IMR-90 (cell line): ENCODE measurements around the gene GMEB1.

Experiments used
- ELK1 ChIP-seq: fragments of 150-350 bp; IDR thresholded peaks from 2 replicates; pipeline ENCODE4 v1.6.1; 2016; ENCODE audit warnings: low read depth, mild to moderate bottlenecking, low read length, moderate library complexity, borderline replicate concordance
- NFE2L2 ChIP-seq: fragments of 150-350 bp; IDR thresholded peaks from 2 replicates; pipeline ENCODE4 v1.6.1; 2016; ENCODE audit warnings: low read depth, mild to moderate bottlenecking, low read length
- TF ChIP-seq, protein P1 (sequence below): conservative IDR thresholded peaks from 2 replicates; pipeline ENCODE4 v1.5.1; 2012; ENCODE audit warnings: mild to moderate bottlenecking, low read depth, low read length, improper control_type of control experiment

DNA sequence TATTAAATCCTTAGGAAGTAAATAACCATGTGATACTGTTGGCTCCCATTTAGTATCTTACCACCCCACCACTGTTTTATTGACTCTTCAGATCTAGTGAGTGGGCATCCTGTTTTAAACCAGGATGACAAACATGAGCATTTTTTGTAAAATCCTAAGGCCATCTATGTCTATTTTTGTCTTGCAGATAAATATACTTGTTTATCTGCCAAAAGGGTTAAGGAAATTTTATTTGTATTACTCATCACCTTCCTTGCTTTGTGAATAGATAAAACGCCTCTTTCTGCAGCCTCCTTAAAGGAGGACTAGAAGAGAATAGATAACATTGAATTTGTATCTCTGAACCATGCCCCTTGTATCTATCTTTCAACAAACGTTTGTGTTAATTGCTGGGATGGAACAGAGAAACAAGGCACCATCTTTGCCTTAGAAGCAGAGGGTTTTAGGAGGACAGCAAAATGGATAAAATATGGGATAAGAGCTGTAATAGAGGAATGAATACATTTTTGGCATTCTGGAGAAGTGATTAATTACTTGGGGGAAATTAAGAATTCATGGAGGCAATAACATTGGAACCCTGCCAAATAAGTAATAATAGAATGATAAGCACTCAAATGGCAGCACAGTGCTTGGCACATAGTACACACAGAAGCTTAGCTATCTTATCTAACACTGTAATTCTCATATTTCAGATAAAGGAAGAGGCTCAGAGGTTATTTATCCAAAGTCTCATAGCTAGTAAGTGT, 82.9 kb downstream of the GMEB1 start:
- TF ChIP-seq, protein P1, sequence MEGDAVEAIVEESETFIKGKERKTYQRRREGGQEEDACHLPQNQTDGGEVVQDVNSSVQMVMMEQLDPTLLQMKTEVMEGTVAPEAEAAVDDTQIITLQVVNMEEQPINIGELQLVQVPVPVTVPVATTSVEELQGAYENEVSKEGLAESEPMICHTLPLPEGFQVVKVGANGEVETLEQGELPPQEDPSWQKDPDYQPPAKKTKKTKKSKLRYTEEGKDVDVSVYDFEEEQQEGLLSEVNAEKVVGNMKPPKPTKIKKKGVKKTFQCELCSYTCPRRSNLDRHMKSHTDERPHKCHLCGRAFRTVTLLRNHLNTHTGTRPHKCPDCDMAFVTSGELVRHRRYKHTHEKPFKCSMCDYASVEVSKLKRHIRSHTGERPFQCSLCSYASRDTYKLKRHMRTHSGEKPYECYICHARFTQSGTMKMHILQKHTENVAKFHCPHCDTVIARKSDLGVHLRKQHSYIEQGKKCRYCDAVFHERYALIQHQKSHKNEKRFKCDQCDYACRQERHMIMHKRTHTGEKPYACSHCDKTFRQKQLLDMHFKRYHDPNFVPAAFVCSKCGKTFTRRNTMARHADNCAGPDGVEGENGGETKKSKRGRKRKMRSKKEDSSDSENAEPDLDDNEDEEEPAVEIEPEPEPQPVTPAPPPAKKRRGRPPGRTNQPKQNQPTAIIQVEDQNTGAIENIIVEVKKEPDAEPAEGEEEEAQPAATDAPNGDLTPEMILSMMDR, result no peak
- TF ChIP-seq ELK1, result no peak
- TF ChIP-seq NFE2L2, result no peak
